H9 (cell line): ENCODE results near the gene CDC14A. TPM values are rescaled to one million over a fixed set of nuclear protein-coding genes. Genes with fewer than 3 reads are reported as not detected.

Source experiments
- DNase-seq: peaks from one replicate; pipeline ENCODE4 v3.0.0-alpha.2; 2017
- H2AFZ ChIP-seq: one replicate; pipeline ENCODE4 v1.6.1; 2013; ENCODE audit warnings: mild to moderate bottlenecking, low read length, control low read depth, moderate library complexity
- H2AK5ac ChIP-seq: 2 replicates; pipeline ENCODE4 v1.6.1; 2013; ENCODE audit warnings: low read length, control low read depth, mixed read lengths; ENCODE audit not compliant: insufficient read length
- H2BK120ac ChIP-seq: one replicate; pipeline ENCODE4 v1.6.1; 2013; ENCODE audit warnings: low read depth, mild to moderate bottlenecking, low read length, control low read depth, inconsistent platforms; ENCODE audit not compliant: poor library complexity, severe bottlenecking
- H2BK12ac ChIP-seq: 2 replicates; pipeline ENCODE4 v1.6.1; 2013; ENCODE audit warnings: low read length, control low read depth, mixed read lengths, low read depth; ENCODE audit not compliant: insufficient read length
- H2BK15ac ChIP-seq: 2 replicates; pipeline ENCODE4 v1.6.1; 2013; ENCODE audit warnings: low read depth, low read length, control low read depth
- H2BK20ac ChIP-seq: one replicate; pipeline ENCODE4 v1.6.1; 2013; ENCODE audit warnings: low read depth, mild to moderate bottlenecking, low read length, control low read depth, inconsistent platforms; ENCODE audit not compliant: poor library complexity, severe bottlenecking
- H2BK5ac ChIP-seq: 2 replicates; pipeline ENCODE4 v1.6.1; 2013; ENCODE audit warnings: low read length, control low read depth, mixed read lengths; ENCODE audit not compliant: insufficient read length
- H3K14ac ChIP-seq: 2 replicates; pipeline ENCODE4 v1.6.1; 2013; ENCODE audit warnings: low read length, control low read depth; ENCODE audit not compliant: insufficient read depth
- H3K18ac ChIP-seq: 2 replicates; pipeline ENCODE4 v1.6.1; 2013; ENCODE audit warnings: low read depth, mild to moderate bottlenecking, mixed read lengths, low read length, control low read depth; ENCODE audit not compliant: insufficient read length
- H3K23ac ChIP-seq: 2 replicates; pipeline ENCODE4 v1.6.1; 2013; ENCODE audit warnings: low read length, control low read depth, mixed read lengths, low read depth; ENCODE audit not compliant: insufficient read length
- H3K23me2 ChIP-seq: 2 replicates; pipeline ENCODE4 v1.6.1; 2013; ENCODE audit warnings: low read depth, mild to moderate bottlenecking, mixed read lengths, low read length, control low read depth; ENCODE audit not compliant: insufficient read length, poor library complexity, severe bottlenecking
- H3K27ac ChIP-seq: 2 replicates; pipeline ENCODE4 v1.5.1; 2013; ENCODE audit warnings: low read length, control low read depth, mixed read lengths, low read depth; ENCODE audit not compliant: insufficient read length
- H3K27me3 ChIP-seq: 2 replicates; pipeline ENCODE4 v1.6.1; 2013; ENCODE audit warnings: low read length, control low read depth, inconsistent platforms; ENCODE audit not compliant: insufficient read depth
- H3K4ac ChIP-seq: 2 replicates; pipeline ENCODE4 v1.6.1; 2013; ENCODE audit warnings: low read depth, mild to moderate bottlenecking, control low read depth, inconsistent platforms, low read length, moderate library complexity
- H3K4me1 ChIP-seq: 2 replicates; pipeline ENCODE4 v1.6.1; 2013; ENCODE audit warnings: low read length, control low read depth, inconsistent platforms; ENCODE audit not compliant: insufficient read depth
- H3K4me2 ChIP-seq: 2 replicates; pipeline ENCODE4 v1.6.1; 2013; ENCODE audit warnings: low read length, control low read depth, mixed read lengths; ENCODE audit not compliant: insufficient read length, insufficient read depth
- H3K56ac ChIP-seq: 2 replicates; pipeline ENCODE4 v1.6.1; 2013; ENCODE audit warnings: low read depth, mild to moderate bottlenecking, mixed read lengths, low read length, control low read depth; ENCODE audit not compliant: insufficient read length
- H3K79me1 ChIP-seq: 2 replicates; pipeline ENCODE4 v1.6.1; 2013; ENCODE audit warnings: low read depth, mild to moderate bottlenecking, moderate library complexity, low read length, control low read depth, inconsistent platforms; ENCODE audit not compliant: insufficient read depth, poor library complexity, severe bottlenecking
- H3K79me2 ChIP-seq: 2 replicates; pipeline ENCODE4 v1.6.1; 2013; ENCODE audit warnings: low read length, control low read depth, inconsistent platforms; ENCODE audit not compliant: insufficient read depth
- H3K9ac ChIP-seq: 2 replicates; pipeline ENCODE4 v1.6.1; 2013; ENCODE audit warnings: low read length, control low read depth, mixed read lengths; ENCODE audit not compliant: insufficient read length; ENCODE audit errors: extremely low read depth
- H3K9me3 ChIP-seq: one replicate; pipeline ENCODE4 v1.6.1; 2013; ENCODE audit warnings: low read depth, low read length, inconsistent platforms; ENCODE audit not compliant: control insufficient read depth
- H3T11ph ChIP-seq: one replicate; pipeline ENCODE4 v1.6.1; 2013; ENCODE audit warnings: mild to moderate bottlenecking, low read length, control low read depth, inconsistent platforms
- H4K20me1 ChIP-seq: one replicate; pipeline ENCODE4 v1.6.1; 2013; ENCODE audit not compliant: control insufficient read depth, insufficient read length, insufficient read depth
- H4K5ac ChIP-seq: 2 replicates; pipeline ENCODE4 v1.6.1; 2013; ENCODE audit warnings: low read depth, mild to moderate bottlenecking, mixed read lengths, low read length, control low read depth; ENCODE audit not compliant: insufficient read length
- H4K8ac ChIP-seq: replicated peaks from 2 replicates; pipeline ENCODE4 v1.6.1; 2013; ENCODE audit warnings: low read length, control low read depth, mixed read lengths, low read depth; ENCODE audit not compliant: insufficient read length
- H4K91ac ChIP-seq: 2 replicates; pipeline ENCODE4 v1.6.1; 2013; ENCODE audit warnings: low read depth, mild to moderate bottlenecking, moderate library complexity, mixed read lengths, low read length, control low read depth; ENCODE audit not compliant: insufficient read length
- H3K27ac Mint-ChIP-seq, 3 experiments: 2 replicates in 2 of 3; 3 replicates in 1 of 3; pipeline ENCODE4 v1.8.0; 2020 to 2021; ENCODE audit warnings: mixed read lengths in 3 of 3, mild to moderate bottlenecking in 1 of 3, moderate library complexity in 1 of 3
- H3K27me3 Mint-ChIP-seq: 2 replicates; pipeline ENCODE4 v1.8.0; 2021; ENCODE audit warnings: low read depth, mild to moderate bottlenecking, moderate library complexity, mixed read lengths
- H3K36me3 Mint-ChIP-seq, 3 experiments: 2 replicates in 2 of 3; 3 replicates in 1 of 3; pipeline ENCODE4 v1.8.0; 2020 to 2021; ENCODE audit warnings: low read depth in 3 of 3, mixed read lengths in 3 of 3; ENCODE audit not compliant: insufficient read depth in 1 of 3
- H3K4me1 Mint-ChIP-seq, 2 experiments: 2 replicates each; pipeline ENCODE4 v1.8.0; 2020; ENCODE audit warnings: mixed read lengths in 2 of 2
- H3K4me3 Mint-ChIP-seq, 2 experiments: 2 replicates in 1 of 2; 3 replicates in 1 of 2; pipeline ENCODE4 v1.8.0; 2020 to 2021; ENCODE audit warnings: mild to moderate bottlenecking in 2 of 2, mixed read lengths in 2 of 2, moderate library complexity in 1 of 2
- H3K9me3 Mint-ChIP-seq, 2 experiments: 2 replicates in 1 of 2; 3 replicates in 1 of 2; pipeline ENCODE4 v1.8.0; 2020; ENCODE audit warnings: mild to moderate bottlenecking in 2 of 2, mixed read lengths in 2 of 2, moderate library complexity in 1 of 2
- WGBS: extraction: QIAGEN DNeasy Blood & Tissue Kit; methylation state at CpG from one replicate; pipeline ENCODE4 v1.1.7; 2013; ENCODE audit warnings: missing lambda C conversion rate, low lambda C conversion rate, mixed read lengths; ENCODE audit not compliant: insufficient read length; ENCODE audit errors: extremely low coverage; 5-methylcytosine and 5-hydroxymethylcytosine counted together
- total RNA-seq: library from RNA; stranded (reverse); gene quantifications from 2 replicates; pipeline ENCODE4 v1.2.1, GENCODE V29; 2021
- TF ChIP-seq, protein P1 (sequence below): fragments of 200-600 bp; sonication (generic); conservative IDR thresholded peaks from 3 replicates; pipeline ENCODE4 v1.8.0; 2021; ENCODE audit warnings: antibody characterized with exemption, mild to moderate bottlenecking

The CDC14A gene
- total RNA-seq, 1 experiment from 2014 or later, result 8.9 TPM

DNA sequence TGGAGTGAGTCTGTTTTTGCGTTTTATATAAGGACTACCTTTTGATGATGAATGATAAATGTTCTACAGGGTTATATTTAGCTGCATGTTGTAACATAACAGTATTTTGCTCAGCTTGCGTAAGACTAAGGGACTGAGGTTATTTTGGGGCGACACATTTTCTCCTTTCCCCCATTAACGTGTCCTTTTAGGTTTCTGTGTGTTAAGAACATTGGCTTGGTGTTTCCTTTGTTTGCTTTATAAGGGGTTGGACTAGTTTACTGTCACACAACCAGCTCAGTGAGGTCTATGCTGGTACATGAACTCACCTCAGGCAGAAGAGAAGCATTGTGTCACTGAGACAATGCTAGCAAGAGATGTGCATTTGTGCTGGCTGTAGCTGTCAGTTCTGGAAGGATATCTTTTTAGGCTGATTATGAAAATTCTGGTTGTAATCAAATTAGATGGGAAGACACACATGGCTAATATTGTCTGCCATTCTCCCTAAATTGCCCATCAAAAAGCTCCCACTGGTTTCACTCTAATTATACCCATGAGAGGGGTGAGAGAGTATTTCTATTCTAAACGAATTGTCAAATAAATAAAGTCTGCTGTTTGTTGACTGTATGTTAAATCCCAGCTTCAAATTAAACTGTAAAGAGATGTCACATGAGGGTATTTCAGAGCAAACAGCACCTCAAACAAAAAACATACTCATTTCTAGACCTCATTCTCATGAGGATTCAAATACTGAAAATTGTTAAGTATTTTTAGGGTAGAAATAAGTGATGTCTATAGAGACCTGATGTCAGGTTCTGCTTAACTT, 62.6 kb downstream of the CDC14A start:
- no peak overlapping the region; a peak in 1 of 7 replicates for H3K27ac Mint-ChIP-seq
- no peaks in the 10 kb centered on the region; the same call in 1 of the 2 replicates for H3K79me2 ChIP-seq
- no peak overlapping the region for H3T11ph ChIP-seq
- H2AK5ac ChIP-seq, result no peak overlapping the region
- H2BK15ac ChIP-seq, result no peak overlapping the region
- H3K27me3 Mint-ChIP-seq, result no peaks in the 10 kb centered on the region
- no peak overlapping the region for H3K18ac ChIP-seq
- no peak for DNase-seq
- no peak overlapping the region for H3K9ac ChIP-seq
- no peak overlapping the region for H4K5ac ChIP-seq
- peaks cover 3% of the 10 kb centered on the region; the same call in 1 of the 2 replicates for H3K4me1 ChIP-seq
- H3K4me3 Mint-ChIP-seq, result no peak overlapping the region
- no peak overlapping the region for H2BK12ac ChIP-seq
- no peaks in the 10 kb centered on the region for H3K9me3 ChIP-seq
- H3K9me3 Mint-ChIP-seq, result no peaks in the 10 kb centered on the region
- H3K4me2 ChIP-seq, result no peak overlapping the region
- no peak overlapping the region for H3K27ac ChIP-seq
- no peaks in the 10 kb centered on the region for H3K27me3 ChIP-seq
- no peak overlapping the region for H2BK20ac ChIP-seq
- peaks cover 23 to 25% of the 10 kb centered on the region in 2 experiments for H3K4me1 Mint-ChIP-seq
- TF ChIP-seq, protein P1, sequence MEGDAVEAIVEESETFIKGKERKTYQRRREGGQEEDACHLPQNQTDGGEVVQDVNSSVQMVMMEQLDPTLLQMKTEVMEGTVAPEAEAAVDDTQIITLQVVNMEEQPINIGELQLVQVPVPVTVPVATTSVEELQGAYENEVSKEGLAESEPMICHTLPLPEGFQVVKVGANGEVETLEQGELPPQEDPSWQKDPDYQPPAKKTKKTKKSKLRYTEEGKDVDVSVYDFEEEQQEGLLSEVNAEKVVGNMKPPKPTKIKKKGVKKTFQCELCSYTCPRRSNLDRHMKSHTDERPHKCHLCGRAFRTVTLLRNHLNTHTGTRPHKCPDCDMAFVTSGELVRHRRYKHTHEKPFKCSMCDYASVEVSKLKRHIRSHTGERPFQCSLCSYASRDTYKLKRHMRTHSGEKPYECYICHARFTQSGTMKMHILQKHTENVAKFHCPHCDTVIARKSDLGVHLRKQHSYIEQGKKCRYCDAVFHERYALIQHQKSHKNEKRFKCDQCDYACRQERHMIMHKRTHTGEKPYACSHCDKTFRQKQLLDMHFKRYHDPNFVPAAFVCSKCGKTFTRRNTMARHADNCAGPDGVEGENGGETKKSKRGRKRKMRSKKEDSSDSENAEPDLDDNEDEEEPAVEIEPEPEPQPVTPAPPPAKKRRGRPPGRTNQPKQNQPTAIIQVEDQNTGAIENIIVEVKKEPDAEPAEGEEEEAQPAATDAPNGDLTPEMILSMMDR, result no peak
- no peak overlapping the region for H4K8ac ChIP-seq
- no peak overlapping the region for H3K56ac ChIP-seq
- no peak overlapping the region for H3K14ac ChIP-seq
- H2BK120ac ChIP-seq, result no peak overlapping the region
- H4K91ac ChIP-seq, result no peak overlapping the region
- no peak overlapping the region for H2BK5ac ChIP-seq
- H3K79me1 ChIP-seq, result no peaks in the 10 kb centered on the region
- no peak overlapping the region for H2AFZ ChIP-seq
- no peaks in the 10 kb centered on the region for H3K23me2 ChIP-seq
- no peaks in the 10 kb centered on the region for H4K20me1 ChIP-seq
- H3K4ac ChIP-seq, result no peak overlapping the region
- H3K36me3 Mint-ChIP-seq, result peaks cover 0 to 2% (median 2%) of the 10 kb centered on the region in 3 experiments; a peak in 3 of 7 replicates
- no CpG with 5 or more reads among the region's 5 CpGs for WGBS
- H3K23ac ChIP-seq, result no peak overlapping the region
